ENCODE data around the gene ANGPTL3. TPM values are rescaled to one million over a fixed set of nuclear protein-coding genes. Genes with fewer than 3 reads are reported as not detected.
"Not testable (repeated sequence)": the region's sequence is repeated elsewhere in the genome, so short reads cannot be mapped to it uniquely, and the experiment has no call there.

The ANGPTL3 gene
- total and polyA plus RNA-seq, 2 experiments from 2014 or later = 0.94 TPM; not detected in 1

DNA sequence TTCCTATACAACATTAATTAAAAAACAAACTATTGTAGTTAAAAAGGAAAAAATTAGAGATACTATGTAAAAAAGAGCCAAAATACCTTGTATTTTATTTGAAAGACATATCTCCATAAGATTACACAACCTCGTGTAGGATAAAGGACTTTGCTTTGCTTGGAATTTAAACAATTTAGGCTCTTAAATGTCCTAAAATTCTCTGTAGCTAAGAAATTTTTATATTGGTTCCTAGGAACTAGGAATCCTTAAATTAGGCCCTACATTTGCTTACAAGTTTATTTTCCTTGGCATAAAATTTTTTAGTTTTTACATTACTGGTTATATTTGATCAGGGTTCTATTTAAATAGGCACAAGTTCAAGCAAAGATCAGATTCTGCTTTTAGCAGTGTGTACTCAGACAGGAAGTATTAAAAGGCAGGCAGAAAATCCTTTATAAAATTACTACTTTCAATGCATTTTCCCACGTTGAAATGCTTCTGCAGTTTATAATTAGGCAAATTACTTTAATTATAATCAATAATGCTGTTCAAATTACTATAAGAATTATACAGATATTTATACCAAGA, 3.4 kb upstream of the ANGPTL3 start:
- DNase-seq (ENCODE audit: low read depth in 1 of 2, low spot score in 1 of 2) = peak in 1 of 2 donors; percentile 16
- H3K9me3 ChIP-seq (ENCODE audit: low read depth) = no peaks in the 10 kb centered on the region
- H3K4me3 ChIP-seq = no peak overlapping the region
- no peaks in the 10 kb centered on the region for H3K36me3 ChIP-seq
- H3K27ac ChIP-seq = no peak overlapping the region
- TF ChIP-seq, protein P1, sequence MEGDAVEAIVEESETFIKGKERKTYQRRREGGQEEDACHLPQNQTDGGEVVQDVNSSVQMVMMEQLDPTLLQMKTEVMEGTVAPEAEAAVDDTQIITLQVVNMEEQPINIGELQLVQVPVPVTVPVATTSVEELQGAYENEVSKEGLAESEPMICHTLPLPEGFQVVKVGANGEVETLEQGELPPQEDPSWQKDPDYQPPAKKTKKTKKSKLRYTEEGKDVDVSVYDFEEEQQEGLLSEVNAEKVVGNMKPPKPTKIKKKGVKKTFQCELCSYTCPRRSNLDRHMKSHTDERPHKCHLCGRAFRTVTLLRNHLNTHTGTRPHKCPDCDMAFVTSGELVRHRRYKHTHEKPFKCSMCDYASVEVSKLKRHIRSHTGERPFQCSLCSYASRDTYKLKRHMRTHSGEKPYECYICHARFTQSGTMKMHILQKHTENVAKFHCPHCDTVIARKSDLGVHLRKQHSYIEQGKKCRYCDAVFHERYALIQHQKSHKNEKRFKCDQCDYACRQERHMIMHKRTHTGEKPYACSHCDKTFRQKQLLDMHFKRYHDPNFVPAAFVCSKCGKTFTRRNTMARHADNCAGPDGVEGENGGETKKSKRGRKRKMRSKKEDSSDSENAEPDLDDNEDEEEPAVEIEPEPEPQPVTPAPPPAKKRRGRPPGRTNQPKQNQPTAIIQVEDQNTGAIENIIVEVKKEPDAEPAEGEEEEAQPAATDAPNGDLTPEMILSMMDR (IDR thresholded peaks at IDR 0.05; ENCODE audit: low read depth, low read length) = no peak
- H3K4me1 ChIP-seq (ENCODE audit: low read depth) = no peaks in the 10 kb centered on the region
- H3K27me3 ChIP-seq = no peaks in the 10 kb centered on the region

DNA sequence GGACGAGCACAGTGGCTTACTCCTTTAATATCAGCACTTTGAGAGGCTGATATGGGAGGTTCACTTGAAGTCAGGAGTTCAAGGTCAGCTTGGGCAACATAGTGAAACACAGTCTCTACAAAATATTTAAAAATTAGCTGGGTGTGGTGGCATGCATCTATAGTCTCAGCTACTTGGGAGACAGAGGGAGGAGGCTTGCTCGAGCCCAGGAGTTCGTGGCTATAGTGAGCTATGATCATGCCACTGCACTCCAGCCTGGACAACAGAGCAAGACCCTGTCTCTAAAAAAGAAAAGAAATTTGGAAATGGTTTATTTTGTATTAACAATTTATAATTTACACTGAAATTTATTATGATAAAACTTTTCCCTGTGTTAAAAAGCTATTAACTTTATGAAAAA, 1.7 kb upstream of the ANGPTL3 start:
- DNase-seq (ENCODE audit: low read depth in 1 of 2, low spot score in 1 of 2) = no peak
- H3K4me1 ChIP-seq (ENCODE audit: low read depth) = no peaks in the 10 kb centered on the region
- no peaks in the 10 kb centered on the region for H3K27me3 ChIP-seq
- H3K27ac ChIP-seq = no peak overlapping the region
- no peaks in the 10 kb centered on the region for H3K36me3 ChIP-seq
- H3K4me3 ChIP-seq = no peak overlapping the region
- H3K9me3 ChIP-seq (ENCODE audit: low read depth) = no peaks in the 10 kb centered on the region
- TF ChIP-seq, protein P1 (IDR thresholded peaks at IDR 0.05; ENCODE audit: low read depth, low read length) = no peak

DNA sequence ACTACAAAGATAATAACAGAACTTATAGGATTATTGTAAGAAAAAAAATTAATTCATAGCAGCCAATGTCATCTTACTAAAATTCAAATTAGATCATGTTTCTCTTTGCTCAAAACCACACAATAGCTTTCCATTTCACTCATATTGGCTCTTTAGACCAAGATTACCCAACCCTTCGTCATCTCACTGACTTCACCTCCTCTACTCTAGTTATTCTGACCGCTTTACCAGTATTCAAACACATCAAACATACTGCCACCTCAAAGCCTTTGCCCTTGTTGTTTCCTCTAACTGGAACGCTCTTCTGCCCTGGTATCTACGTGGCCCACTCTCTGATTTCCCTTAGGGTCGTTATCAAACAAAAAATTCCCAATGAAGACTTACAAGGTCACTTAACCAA, 1.7 kb downstream of the ANGPTL3 start:
- no peak for DNase-seq (ENCODE audit: low read depth in 1 of 2, low spot score in 1 of 2)
- H3K27ac ChIP-seq = no peak overlapping the region
- TF ChIP-seq, protein P1 (IDR thresholded peaks at IDR 0.05; ENCODE audit: low read depth, low read length) = no peak
- H3K27me3 ChIP-seq = no peaks in the 10 kb centered on the region
- no peaks in the 10 kb centered on the region for H3K9me3 ChIP-seq (ENCODE audit: low read depth)
- H3K36me3 ChIP-seq = no peaks in the 10 kb centered on the region
- no peak overlapping the region for H3K4me3 ChIP-seq
- no peaks in the 10 kb centered on the region for H3K4me1 ChIP-seq (ENCODE audit: low read depth)

DNA sequence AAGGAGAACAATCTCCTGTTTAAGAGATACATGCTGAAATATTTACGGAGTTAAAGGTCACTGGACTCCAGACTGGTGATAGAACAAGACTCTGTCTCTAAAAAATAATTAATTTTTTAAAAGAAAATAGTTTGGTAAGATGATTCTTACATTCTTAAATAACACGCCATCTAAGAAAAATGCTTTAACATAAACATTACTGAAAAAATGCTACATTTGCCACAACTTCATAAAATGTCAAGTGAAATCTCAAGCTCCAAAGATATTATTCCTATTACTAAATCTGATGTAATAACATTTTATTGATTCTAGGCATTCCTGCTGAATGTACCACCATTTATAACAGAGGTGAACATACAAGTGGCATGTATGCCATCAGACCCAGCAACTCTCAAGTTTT, 4.1 kb downstream of the ANGPTL3 start:
- Histone ChIP-seq H3K27me3 (no peaks in the 10 kb centered on the region), H3K36me3 (no peaks in the 10 kb centered on the region), H3K4me3 (no peak overlapping the region), H3K4me1 (ENCODE audit: low read depth) (no peaks in the 10 kb centered on the region), H3K9me3 (ENCODE audit: low read depth) (no peaks in the 10 kb centered on the region), H3K27ac (no peak overlapping the region)
- DNase-seq (ENCODE audit: low read depth in 1 of 2, low spot score in 1 of 2) = no peak
- TF ChIP-seq, protein P1 (IDR thresholded peaks at IDR 0.05; ENCODE audit: low read depth, low read length) = no peak

DNA sequence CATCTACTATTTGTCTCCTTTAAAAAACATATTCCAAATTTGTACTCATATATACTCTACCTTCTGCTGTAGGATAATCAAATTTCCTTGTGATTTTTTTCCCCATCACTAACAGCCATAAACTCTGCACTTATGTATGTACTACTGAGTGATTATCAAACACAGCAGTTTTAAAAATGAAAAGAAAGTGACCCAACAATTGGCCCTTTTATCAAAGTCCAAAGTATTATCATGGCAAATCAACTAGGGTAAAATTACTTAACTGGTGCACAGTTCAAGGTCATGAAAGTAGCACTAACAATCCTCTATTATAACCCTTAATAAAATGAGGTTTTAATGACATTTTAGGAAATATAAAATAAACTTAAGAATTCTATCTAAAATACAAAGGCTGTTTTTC, 11.6 kb downstream of the ANGPTL3 start:
- TF ChIP-seq, protein P1 (IDR thresholded peaks at IDR 0.05; ENCODE audit: low read depth, low read length) = no peak
- H3K36me3 ChIP-seq = peaks cover 6% of the 10 kb centered on the region
- no peak for DNase-seq (ENCODE audit: low read depth in 1 of 2, low spot score in 1 of 2)
- no peaks in the 10 kb centered on the region for H3K9me3 ChIP-seq (ENCODE audit: low read depth)
- H3K27me3 ChIP-seq = no peaks in the 10 kb centered on the region
- H3K4me1 ChIP-seq (ENCODE audit: low read depth) = no peaks in the 10 kb centered on the region
- no peak overlapping the region for H3K4me3 ChIP-seq
- H3K27ac ChIP-seq = no peak overlapping the region

DNA sequence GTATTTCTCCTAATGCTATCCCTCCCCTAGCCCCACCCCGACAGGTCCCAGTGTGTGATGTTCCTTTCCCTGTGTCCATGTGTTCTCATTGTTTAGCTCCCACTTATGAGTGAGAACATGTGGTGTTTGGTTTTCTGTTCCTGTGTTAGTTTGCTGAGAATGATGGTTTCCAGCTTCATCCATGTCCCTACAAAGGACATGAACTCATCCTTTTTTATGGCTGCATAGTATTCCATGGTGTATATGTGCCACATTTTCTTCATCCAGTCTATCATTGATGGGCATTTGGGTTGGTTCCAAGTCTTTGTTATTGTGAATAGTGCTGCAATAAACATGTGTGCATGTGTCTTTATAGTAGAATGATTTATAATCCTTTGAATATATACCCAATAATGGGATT, 13.3 kb downstream of the ANGPTL3 start:
- DNase-seq (ENCODE audit: low read depth in 1 of 2, low spot score in 1 of 2); H3K27ac ChIP-seq; H3K4me1 ChIP-seq (ENCODE audit: low read depth); H3K27me3 ChIP-seq; H3K4me3 ChIP-seq; H3K36me3 ChIP-seq; H3K9me3 ChIP-seq (ENCODE audit: low read depth): not testable (repeated sequence)

Measured in cardiac muscle cell (in vitro differentiated cells and primary cell).